ENCODE data around the gene RASGEF1C.

Gene RASGEF1C

DNA sequence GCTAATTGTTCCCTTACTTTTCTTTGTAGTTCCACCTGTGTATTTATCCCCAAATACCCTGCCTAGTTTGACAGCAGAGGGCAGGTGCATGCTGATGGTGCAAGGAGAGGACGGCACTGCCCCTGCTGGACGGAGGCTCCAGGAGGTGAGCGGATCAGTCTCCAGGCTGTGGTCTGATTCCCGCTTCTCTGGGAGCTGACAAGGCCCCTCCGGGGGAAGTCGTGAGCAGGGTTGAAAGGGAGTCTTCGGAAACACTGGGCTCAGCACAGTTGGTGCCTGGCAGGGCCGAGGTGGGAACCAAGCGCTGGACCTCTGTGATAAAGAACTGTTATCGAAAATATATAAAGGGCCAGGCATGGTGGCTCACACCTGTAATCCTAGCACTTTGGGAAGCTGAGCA is 52.9 kb downstream of the RASGEF1C start:
- Histone ChIP-seq H3K4me1 (ENCODE audit: control insufficient read depth, insufficient read depth, low read length) (no peaks in the 10 kb centered on the region), H3K27me3 (ENCODE audit: control insufficient read depth in 1 of 2, insufficient read depth in 2 of 2, low read length in 2 of 2) (no peaks in the 10 kb centered on the region), H3K27ac (ENCODE audit: low read length) (no peak overlapping the region), H3K9me3 (ENCODE audit: control insufficient read depth in 2 of 2, low read length in 2 of 2) (peaks cover 0 to 7% of the 10 kb centered on the region in 2 donors), H3K9ac (ENCODE audit: low read length in 2 of 2) (no peak overlapping the region), H3K4me3 (ENCODE audit: low read length in 2 of 2) (no peak overlapping the region), H3K36me3 (ENCODE audit: control insufficient read depth in 2 of 2, insufficient read depth in 2 of 2, low read length in 2 of 2) (no peaks in the 10 kb centered on the region)

DNA sequence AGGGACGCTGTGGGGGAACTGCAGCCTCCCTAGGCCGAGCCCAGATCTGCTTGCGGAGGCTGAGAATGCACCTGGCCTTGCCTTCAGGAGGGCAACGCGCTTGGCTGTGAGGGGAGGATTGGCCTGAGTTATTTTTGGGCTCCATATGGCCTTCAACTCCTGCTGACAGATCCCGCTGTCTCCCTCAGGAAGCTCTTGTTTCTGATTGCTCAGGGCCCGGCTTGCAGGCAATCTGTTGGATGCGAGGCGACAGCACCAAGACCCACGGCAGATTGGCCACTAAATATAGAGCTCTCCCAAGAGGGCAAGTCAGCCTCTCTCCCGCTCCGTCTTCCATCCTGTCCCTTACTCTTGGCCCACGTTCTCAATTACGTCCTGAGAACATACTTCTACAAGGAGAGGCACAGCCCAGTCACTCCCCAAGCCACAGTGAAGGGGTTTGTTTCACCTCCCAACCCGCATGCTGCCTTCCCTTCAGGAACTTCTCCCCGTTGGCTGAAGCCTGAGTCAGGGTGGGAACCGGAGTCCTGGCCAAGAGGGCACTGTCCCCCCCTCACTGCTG is 53.6 kb downstream of the RASGEF1C start:
- Histone ChIP-seq H3K4me1 (ENCODE audit: control insufficient read depth, insufficient read depth, low read length) (no peaks in the 10 kb centered on the region), H3K27ac (ENCODE audit: low read length) (no peak overlapping the region), H3K9ac (ENCODE audit: low read length in 2 of 2) (no peak overlapping the region), H3K27me3 (ENCODE audit: control insufficient read depth in 1 of 2, insufficient read depth in 2 of 2, low read length in 2 of 2) (no peaks in the 10 kb centered on the region), H3K36me3 (ENCODE audit: control insufficient read depth in 2 of 2, insufficient read depth in 2 of 2, low read length in 2 of 2) (no peaks in the 10 kb centered on the region), H3K9me3 (ENCODE audit: control insufficient read depth in 2 of 2, low read length in 2 of 2) (peaks cover 0 to 7% of the 10 kb centered on the region in 2 donors), H3K4me3 (ENCODE audit: low read length in 2 of 2) (no peak overlapping the region)

DNA sequence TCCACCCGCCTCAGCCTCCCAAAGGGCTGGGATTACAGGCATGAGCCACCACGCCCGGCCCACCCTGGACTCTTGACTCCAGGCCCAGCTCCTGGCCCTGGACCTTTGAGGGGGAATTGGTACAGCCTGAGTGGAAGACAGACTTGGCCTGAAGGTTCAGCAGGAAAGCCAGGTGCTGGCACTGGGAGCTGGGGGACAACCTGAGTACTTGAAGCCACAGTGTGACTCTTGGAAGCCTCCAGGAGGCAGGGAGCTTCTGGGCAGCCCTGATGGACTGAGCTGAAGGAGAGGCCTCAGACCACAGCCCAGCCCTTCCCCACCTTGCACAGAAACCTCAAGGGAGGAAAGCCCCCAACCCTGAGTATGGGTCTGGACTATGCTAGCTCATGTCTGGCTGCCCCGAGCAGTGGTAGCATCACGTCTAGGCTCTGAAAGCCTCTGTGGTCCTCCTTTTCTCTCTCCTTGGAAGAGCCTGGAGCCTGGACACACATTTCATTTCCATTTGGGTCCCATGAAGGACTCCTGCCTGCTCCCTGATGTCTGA is 54.1 kb downstream of the RASGEF1C start:
- Histone ChIP-seq H3K9ac (ENCODE audit: low read length in 2 of 2) (no peak overlapping the region), H3K4me3 (ENCODE audit: low read length in 2 of 2) (no peak overlapping the region), H3K4me1 (ENCODE audit: control insufficient read depth, insufficient read depth, low read length) (no peaks in the 10 kb centered on the region), H3K27me3 (ENCODE audit: control insufficient read depth in 1 of 2, insufficient read depth in 2 of 2, low read length in 2 of 2) (no peaks in the 10 kb centered on the region), H3K27ac (ENCODE audit: low read length) (no peak overlapping the region), H3K36me3 (ENCODE audit: control insufficient read depth in 2 of 2, insufficient read depth in 2 of 2, low read length in 2 of 2) (no peaks in the 10 kb centered on the region), H3K9me3 (ENCODE audit: control insufficient read depth in 2 of 2, low read length in 2 of 2) (peaks cover 0 to 7% of the 10 kb centered on the region in 2 donors)

DNA sequence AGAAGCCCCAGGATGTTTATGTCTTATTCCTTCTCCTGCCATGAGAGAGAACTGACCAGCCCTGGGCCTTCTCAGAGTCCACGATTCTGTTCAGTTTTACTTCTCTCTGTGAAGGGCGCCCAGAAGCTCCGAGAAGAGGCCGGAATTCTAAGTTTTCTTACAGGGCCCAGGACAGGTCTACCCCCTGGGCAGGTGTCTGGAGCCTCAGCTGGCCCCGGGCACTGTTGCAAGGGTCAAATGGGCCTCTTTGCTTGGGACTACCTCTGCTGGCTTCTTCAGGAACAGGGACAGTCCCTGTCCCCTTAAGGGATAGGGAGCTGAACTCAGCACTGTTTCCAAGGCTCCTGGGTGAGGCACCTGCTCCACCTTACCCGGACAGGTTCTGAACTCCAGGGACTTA is 55.0 kb downstream of the RASGEF1C start:
- Histone ChIP-seq H3K36me3 (ENCODE audit: control insufficient read depth in 2 of 2, insufficient read depth in 2 of 2, low read length in 2 of 2) (no peaks in the 10 kb centered on the region), H3K4me3 (ENCODE audit: low read length in 2 of 2) (no peak overlapping the region), H3K9ac (ENCODE audit: low read length in 2 of 2) (no peak overlapping the region), H3K4me1 (ENCODE audit: control insufficient read depth, insufficient read depth, low read length) (no peaks in the 10 kb centered on the region), H3K27ac (ENCODE audit: low read length) (no peak overlapping the region), H3K27me3 (ENCODE audit: control insufficient read depth in 1 of 2, insufficient read depth in 2 of 2, low read length in 2 of 2) (no peaks in the 10 kb centered on the region), H3K9me3 (ENCODE audit: control insufficient read depth in 2 of 2, low read length in 2 of 2) (peaks cover 0 to 7% of the 10 kb centered on the region in 2 donors)

DNA sequence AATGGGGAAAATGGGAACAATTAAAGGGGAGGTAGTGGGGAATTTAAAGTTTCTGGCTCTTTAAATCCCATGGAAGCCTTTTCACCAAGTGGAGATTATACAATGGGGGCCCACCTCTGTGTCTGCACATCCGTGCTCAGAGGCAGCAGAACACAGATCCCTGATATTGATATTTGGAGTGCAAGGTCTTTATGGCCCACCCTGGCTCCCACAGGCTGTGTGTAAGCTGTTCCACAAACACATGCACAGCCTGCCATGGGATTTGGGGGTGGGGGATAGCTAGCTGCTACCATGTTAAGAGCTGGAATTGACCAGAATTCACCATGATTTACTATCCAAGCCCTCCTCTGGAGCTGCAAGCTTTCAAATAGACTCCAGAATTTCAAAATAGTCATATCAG is 55.9 kb downstream of the RASGEF1C start:
- Histone ChIP-seq H3K9me3 (ENCODE audit: control insufficient read depth in 2 of 2, low read length in 2 of 2) (peaks cover 0 to 6% of the 10 kb centered on the region in 2 donors), H3K9ac (ENCODE audit: low read length in 2 of 2) (no peak overlapping the region), H3K36me3 (ENCODE audit: control insufficient read depth in 2 of 2, insufficient read depth in 2 of 2, low read length in 2 of 2) (no peaks in the 10 kb centered on the region), H3K4me3 (ENCODE audit: low read length in 2 of 2) (no peak overlapping the region), H3K27ac (ENCODE audit: low read length) (no peak overlapping the region), H3K27me3 (ENCODE audit: control insufficient read depth in 1 of 2, insufficient read depth in 2 of 2, low read length in 2 of 2) (no peaks in the 10 kb centered on the region), H3K4me1 (ENCODE audit: control insufficient read depth, insufficient read depth, low read length) (no peaks in the 10 kb centered on the region)

DNA sequence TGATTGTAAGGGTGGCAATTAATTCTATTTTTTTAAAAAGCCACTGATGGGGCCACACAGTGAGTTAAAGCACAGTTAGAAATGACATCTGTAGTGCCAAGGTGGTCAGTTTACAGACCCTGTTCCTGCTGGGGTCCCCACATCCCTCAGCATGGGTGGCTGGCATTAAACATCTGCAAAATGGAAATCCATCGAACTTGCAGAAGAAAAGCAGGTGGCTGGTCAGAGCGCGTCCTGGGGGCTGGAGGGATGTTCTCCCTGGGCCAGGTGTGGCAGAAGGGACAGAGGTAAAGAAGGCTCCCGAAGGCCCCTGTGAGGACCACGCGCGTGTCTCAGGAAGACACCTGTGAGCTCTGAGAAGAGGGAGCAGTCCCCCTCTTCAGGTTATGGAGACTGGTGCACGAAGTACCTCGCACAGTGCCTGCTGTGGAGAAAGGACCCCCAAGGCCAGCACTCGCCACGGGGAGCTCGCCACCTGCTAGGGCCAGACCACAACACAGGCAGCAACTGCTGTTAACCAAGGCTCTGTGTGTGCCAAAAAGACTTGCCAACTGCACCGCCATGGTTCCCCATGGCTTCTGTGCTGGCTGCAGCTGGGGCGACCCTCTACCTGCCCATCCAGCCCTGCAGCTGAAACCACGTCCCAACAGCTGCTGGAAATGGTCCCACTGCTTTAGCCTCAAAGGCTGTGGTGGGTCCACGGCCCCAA is 65.2 kb downstream of the RASGEF1C start:
- Histone ChIP-seq H3K9me3 (ENCODE audit: control insufficient read depth in 2 of 2, low read length in 2 of 2) (peaks cover 0 to 4% of the 10 kb centered on the region in 2 donors), H3K27ac (ENCODE audit: low read length) (no peak overlapping the region), H3K4me1 (ENCODE audit: control insufficient read depth, insufficient read depth, low read length) (peaks cover 2% of the 10 kb centered on the region), H3K36me3 (ENCODE audit: control insufficient read depth in 2 of 2, insufficient read depth in 2 of 2, low read length in 2 of 2) (no peaks in the 10 kb centered on the region), H3K9ac (ENCODE audit: low read length in 2 of 2) (no peak overlapping the region), H3K4me3 (ENCODE audit: low read length in 2 of 2) (no peak overlapping the region), H3K27me3 (ENCODE audit: control insufficient read depth in 1 of 2, insufficient read depth in 2 of 2, low read length in 2 of 2) (peaks cover 0 to 17% of the 10 kb centered on the region in 2 donors)

DNA sequence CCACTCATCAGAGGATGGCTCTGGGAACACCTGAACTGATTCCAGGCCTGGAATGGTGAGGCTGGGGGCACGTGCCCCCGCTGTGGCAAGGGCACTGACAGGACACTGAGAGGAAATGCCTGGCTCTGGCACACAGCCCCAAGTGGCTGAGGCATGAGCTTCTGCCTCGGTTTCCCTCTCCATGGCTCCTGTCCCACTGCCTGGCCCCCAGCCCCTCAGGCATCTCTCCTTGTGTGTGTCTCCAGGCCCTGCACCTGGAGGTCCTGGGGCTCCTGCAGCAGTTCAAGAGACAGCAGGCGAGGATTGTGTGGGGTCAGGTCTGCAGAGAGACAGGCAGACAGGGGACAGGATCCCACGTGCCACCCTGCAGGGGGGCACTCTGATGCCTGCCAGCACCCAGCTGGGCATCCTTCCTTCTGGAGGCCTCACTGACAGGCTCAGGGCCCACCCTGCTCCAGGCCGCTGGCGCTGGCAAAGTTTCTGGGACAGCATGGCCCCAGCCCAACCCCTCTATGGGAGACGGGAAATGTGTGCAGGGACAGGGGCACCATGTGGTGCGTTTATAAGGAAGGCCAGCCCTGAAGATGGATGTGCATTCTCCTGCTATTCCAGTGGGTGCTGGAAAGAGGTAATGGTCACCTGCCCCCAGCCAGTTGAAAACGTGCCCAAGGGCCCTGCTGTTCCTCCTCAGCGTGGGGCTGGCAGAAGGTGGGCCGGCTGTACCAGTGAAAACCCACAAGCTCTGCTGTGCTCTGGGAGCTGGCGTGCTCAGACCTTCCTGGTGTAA is 66.0 kb downstream of the RASGEF1C start:
- H3K4me3 ChIP-seq (ENCODE audit: low read length in 2 of 2) = no peak overlapping the region
- H3K9ac ChIP-seq (ENCODE audit: low read length in 2 of 2) = no peak overlapping the region
- no peak overlapping the region for H3K27ac ChIP-seq (ENCODE audit: low read length)
- H3K36me3 ChIP-seq (ENCODE audit: control insufficient read depth in 2 of 2, insufficient read depth in 2 of 2, low read length in 2 of 2) = no peaks in the 10 kb centered on the region
- H3K27me3 ChIP-seq (ENCODE audit: control insufficient read depth in 1 of 2, insufficient read depth in 2 of 2, low read length in 2 of 2) = peaks cover 0 to 19% of the 10 kb centered on the region in 2 donors
- H3K9me3 ChIP-seq (ENCODE audit: control insufficient read depth in 2 of 2, low read length in 2 of 2) = peaks cover 0 to 4% of the 10 kb centered on the region in 2 donors
- H3K4me1 ChIP-seq (ENCODE audit: control insufficient read depth, insufficient read depth, low read length) = peaks cover 2% of the 10 kb centered on the region

DNA sequence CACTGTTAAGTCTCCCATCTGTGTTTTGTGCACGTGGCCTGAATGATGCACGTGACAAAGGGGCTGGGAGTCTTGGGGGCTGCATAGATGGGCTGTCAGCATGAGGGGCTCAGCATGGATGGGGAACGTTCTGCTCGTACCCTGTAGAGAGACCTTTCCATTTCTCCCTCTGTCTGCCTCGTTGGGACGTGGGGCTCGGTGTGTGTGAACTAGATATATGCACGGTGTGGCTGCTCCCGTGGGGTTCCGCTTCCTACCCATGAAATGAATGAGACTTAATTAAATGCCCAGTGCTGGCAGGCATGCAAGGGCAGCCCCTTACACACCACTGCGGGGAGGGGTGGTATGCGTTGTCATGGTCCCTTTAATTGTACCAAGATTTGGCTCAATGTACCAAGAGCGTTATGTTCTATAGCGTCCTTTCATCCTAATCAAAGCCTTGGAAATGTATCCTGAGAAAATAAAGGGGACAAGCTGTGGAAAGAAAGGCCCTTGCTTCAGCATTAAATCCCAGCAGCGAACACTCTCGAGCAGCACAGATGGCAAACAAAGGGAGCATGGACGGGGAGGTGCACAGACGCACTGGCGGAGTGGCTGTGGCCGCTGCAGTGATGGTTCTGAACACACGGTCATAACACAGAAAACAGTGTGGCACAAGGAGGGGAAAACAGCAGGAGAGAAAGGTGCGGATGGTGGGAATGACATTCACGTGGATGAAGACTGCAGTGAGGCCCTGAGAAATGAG is 66.8 kb downstream of the RASGEF1C start:
- H3K4me1 ChIP-seq (ENCODE audit: control insufficient read depth, insufficient read depth, low read length) = peaks cover 2% of the 10 kb centered on the region
- no peak overlapping the region for H3K27ac ChIP-seq (ENCODE audit: low read length)
- H3K9me3 ChIP-seq (ENCODE audit: control insufficient read depth in 2 of 2, low read length in 2 of 2) = peaks cover 0 to 4% of the 10 kb centered on the region in 2 donors
- no peak overlapping the region for H3K9ac ChIP-seq (ENCODE audit: low read length in 2 of 2)
- H3K4me3 ChIP-seq (ENCODE audit: low read length in 2 of 2) = no peak overlapping the region
- H3K27me3 ChIP-seq (ENCODE audit: control insufficient read depth in 1 of 2, insufficient read depth in 2 of 2, low read length in 2 of 2) = peaks cover 0 to 19% of the 10 kb centered on the region in 2 donors
- H3K36me3 ChIP-seq (ENCODE audit: control insufficient read depth in 2 of 2, insufficient read depth in 2 of 2, low read length in 2 of 2) = no peaks in the 10 kb centered on the region

DNA sequence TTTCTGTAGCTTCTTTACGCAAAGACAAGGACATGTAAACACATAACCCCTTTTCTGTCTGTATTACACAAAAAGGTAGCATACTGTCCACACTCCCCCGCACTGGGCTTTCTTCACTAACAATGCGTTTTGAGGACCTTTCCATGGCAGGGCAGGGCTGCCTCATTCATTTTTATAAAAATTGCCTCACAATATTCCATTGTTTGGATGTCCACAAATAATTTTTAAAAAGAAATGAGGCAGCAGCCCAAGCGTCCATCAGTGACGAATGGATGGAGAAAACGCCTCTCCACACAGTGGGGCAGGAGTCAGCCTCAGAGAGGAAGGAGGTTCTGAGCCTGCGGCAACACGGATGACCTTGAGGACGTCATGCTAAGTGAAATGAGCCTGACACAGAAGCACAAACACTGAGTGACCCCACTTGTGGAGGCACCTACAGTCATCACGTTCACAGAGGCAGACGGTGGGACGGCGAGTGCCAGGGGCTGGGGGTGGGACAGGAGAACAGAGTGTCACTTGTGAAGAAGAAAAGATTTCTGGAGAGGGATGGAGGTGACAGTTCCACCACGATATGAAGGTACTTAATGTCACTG is 67.8 kb downstream of the RASGEF1C start:
- Histone ChIP-seq H3K4me3 (ENCODE audit: low read length in 2 of 2) (no peak overlapping the region), H3K27me3 (ENCODE audit: control insufficient read depth in 1 of 2, insufficient read depth in 2 of 2, low read length in 2 of 2) (peaks cover 0 to 19% of the 10 kb centered on the region in 2 donors), H3K4me1 (ENCODE audit: control insufficient read depth, insufficient read depth, low read length) (peaks cover 2% of the 10 kb centered on the region), H3K9me3 (ENCODE audit: control insufficient read depth in 2 of 2, low read length in 2 of 2) (peaks cover 0 to 1% of the 10 kb centered on the region in 2 donors), H3K27ac (ENCODE audit: low read length) (no peak overlapping the region), H3K9ac (ENCODE audit: low read length in 2 of 2) (no peak overlapping the region), H3K36me3 (ENCODE audit: control insufficient read depth in 2 of 2, insufficient read depth in 2 of 2, low read length in 2 of 2) (no peaks in the 10 kb centered on the region)

DNA sequence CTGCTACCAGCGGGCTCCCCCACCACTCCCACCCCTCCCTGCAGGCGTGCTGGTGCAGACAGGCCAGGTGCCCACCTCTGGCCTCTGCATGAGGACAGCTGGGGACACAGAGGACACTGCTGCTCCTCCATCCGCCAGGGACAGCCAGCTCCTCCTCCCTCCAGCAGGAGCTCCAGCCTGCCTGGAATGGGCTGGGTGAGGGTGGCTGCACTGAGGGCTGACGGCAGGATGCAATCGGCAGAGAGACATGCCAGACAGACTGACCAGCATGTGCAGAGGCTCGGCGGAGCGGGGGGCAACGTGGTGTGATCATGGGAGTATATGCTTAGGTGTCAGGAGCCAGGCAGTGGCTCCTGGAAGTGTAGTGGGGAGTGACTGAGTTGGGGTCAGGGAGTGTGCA is 68.4 kb downstream of the RASGEF1C start:
- no peaks in the 10 kb centered on the region for H3K9me3 ChIP-seq (ENCODE audit: control insufficient read depth in 2 of 2, low read length in 2 of 2)
- H3K4me1 ChIP-seq (ENCODE audit: control insufficient read depth, insufficient read depth, low read length) = peaks cover 2% of the 10 kb centered on the region
- no peak overlapping the region for H3K27ac ChIP-seq (ENCODE audit: low read length)
- no peak overlapping the region for H3K4me3 ChIP-seq (ENCODE audit: low read length in 2 of 2)
- H3K36me3 ChIP-seq (ENCODE audit: control insufficient read depth in 2 of 2, insufficient read depth in 2 of 2, low read length in 2 of 2) = no peaks in the 10 kb centered on the region
- H3K9ac ChIP-seq (ENCODE audit: low read length in 2 of 2) = no peak overlapping the region
- peaks cover 0 to 19% of the 10 kb centered on the region in 2 donors for H3K27me3 ChIP-seq (ENCODE audit: control insufficient read depth in 1 of 2, insufficient read depth in 2 of 2, low read length in 2 of 2)

Data from stomach smooth muscle (tissue), 2 donors.